ENCODE results near the gene WBP1.
"Not testable (repeated sequence)": the region's sequence is repeated elsewhere in the genome, so short reads cannot be mapped to it uniquely, and the experiment has no call there.

The WBP1 gene

DNA sequence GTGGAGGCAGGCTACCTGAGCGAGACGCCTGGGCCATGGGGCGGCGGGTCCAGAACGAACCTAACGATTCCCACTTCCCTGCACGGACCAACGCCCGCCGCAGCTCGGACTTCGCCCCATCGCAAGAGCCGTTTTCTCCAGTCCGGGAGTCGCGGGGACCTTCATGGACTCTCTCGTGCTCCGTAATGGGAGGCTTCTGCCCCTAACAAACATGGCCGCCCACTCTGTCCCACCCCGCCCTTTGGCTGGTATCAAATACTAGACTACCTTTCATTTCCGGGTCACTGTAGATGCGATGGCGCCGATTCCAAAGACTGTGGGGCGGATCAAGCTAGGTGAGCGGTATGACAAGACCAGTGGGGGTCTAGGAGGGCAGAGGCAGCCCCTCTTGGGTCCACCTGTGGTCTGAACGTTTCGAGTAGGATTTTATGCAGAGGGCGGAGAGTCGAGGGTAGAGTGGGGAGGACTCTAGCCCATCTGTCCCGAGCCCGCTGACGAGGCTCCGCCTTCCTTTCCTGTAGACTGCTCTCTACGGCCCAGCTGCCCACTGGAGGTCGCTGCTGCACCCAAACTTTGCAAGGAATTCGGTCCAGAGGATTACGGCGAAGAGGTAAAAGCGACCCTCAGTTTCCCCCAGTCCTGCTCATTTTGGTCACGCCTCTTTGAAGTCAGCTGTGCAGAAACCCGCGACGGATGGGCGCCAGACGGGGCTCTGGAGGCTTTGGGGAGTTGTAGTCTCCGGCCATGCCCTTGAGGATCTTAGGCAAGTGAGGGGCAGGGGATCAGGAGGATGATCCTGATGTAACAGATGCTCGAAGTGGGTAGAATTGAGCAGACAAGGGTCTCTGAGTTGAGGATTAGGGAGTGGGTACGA lies 24.8 kb downstream of the WBP1 start, which contains the start of the genes CCDC142 and TTC31:
CCDC142 (minus strand) TSS at position 198 of the 874 bp plus-strand sequence; CDS start at position 37, 161 bp downstream.
TTC31 (plus strand) TSS at position 281 of the 874 bp plus-strand sequence; CDS start at position 296, 15 bp downstream.
- DNase-seq: peak; percentile 84 to 99 (median 99)

- DNase-seq: not testable (repeated sequence)
Observed at GRCh38 chr2:74483675-74484164, 25.5 kb downstream of the WBP1 start.

- DNase-seq: no peak
Observed at GRCh38 chr2:74486141-74486540, 27.9 kb downstream of the WBP1 start.

DNA sequence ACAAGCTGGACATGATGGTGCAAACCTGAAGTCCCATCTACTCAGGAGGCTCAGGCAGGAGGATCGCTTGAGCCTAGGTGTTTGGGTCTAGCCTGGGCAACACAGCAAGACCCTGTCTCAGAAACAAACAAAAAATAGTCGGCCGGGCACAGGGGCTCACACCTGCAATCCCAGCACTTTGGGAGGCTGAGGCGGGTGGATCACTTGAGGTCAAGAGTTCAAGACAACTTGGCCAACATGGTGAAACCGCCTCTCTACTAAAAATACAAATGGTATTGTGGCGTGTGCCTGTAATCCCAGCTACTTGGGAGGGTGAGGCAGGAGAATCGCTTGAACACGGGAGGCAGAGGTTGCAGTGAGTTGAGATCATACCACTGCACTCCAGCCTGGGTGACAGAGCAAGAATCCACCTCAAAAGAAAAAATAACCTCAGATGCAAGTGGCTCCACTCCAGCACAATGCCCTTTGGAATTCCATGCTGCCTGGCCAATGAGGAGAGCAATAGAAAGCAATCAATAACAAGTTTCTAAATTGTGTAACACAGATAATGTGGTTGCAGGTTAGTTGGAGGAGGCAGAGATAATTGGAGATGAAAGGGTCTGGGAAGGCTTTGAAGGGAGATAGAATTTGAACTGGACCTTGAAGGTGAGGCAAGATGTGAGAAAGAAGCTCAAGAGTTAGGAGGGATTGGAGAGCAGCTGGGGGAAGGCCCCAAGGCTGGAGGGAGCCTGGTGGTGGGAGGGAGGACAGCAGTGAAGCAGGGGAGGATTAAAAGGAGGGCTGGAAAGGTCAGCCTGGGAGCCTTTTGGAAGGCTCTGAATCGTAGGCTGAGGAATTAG lies 30.6 kb downstream of the WBP1 start:
- no peak for DNase-seq

- no peak for DNase-seq
Observed at GRCh38 chr2:74489906-74490305, 31.7 kb downstream of the WBP1 start.

DNA sequence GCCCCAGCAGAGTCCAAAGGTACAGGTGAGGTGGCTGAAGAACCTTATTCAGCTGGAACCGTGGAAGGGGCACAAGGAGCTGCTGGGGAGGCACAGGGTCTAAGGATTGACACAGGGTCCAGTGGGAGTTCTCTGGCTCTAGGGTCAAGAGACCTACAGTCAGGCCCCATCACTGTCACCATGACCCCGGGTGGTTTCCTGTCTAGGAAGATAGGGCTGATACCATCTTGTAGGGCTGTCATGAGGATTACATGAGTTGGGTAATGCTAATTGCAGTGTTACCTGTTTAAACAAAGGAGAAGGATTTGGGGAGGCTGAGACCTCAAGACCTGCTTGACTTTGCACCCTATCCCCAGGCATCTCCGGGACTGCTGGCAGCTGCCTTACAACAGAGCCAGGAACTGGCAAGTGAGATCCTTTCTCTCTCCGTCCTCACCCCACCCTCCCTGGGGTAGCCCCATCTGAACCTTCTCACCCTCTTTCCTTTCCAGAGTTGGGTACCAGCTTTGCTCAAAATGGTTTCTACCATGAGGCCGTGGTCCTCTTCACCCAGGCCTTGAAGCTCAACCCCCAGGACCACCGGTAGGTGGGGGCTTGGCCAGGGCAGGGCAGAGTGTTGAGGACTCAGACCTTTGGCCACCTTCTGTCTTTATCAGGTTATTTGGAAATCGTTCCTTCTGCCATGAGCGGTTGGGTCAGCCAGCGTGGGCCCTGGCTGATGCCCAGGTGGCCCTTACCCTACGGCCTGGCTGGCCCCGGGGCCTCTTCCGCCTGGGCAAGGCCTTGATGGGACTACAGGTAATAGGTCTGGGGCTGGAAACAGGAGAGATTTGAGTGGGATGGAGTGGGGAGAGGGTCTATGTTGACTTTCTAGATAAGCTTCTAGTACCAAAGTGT lies 33.7 kb downstream of the WBP1 start:
- DNase-seq: no peak

DNA sequence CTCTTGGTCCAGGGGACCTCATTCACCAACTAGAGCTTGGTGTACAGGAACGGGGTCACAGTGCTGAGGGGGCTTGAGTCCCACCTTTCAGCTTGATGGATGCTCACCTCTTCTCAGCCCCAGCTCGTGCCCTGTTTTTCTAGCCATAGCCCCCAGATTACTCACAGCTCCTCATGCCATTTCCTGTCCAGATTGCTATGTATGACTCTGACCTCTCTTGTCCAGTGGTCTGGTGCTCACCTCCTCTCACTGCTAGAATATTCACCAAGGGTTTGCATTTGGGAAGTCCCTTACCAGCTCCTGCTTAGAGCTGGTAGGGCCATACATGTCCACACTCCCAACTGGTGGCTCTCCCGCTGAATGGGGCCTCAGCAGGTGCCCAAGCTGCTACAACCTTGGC lies 35.3 kb downstream of the WBP1 start:
- DNase-seq: no peak

- no peak for DNase-seq
Observed at GRCh38 chr2:74495440-74495839, 37.2 kb downstream of the WBP1 start.

DNA sequence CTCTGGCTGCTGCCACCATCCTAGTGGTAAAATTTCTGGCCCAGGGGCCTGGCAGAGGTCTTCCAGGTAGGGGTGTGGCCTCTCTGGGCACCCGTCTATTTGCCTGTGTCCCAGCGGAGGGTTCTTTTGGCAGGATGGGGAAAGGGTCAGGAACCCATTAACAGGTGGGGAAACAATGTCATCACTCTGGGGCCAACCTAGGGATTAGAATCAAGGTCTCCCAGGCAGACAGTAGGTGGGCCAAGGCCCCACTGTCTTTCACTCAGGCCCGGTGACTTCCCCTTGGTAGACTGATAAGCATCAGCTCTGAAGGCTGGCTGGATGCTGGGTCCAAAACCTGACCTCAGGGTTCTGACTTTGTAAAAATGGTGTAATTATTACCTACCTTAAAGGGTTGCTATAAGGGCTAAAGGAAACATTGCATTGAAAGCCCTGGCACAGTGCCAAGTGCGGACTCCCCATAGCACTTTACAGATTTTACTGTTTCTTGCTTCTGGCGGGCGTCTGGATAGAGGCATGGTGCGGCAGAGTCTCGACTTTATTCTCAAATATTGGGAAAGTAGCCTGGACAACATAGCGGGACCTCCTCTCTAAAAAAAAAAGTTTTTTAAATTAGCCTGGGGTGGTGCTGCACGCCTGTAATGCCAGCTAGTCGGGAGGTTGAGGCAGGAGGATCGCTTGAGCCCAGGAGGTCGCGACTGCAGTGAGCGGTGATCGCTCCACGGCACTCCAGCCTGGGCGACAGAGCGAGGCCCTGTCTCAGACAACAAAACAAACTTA lies 38.9 kb downstream of the WBP1 start:
- peak in 2 of 3 experiments; percentile 50 to 56 for DNase-seq

- DNase-seq: peak in 2 of 3 experiments; percentile 79 to 81
Observed at GRCh38 chr2:74497777-74498499, 39.7 kb downstream of the WBP1 start.

DNA sequence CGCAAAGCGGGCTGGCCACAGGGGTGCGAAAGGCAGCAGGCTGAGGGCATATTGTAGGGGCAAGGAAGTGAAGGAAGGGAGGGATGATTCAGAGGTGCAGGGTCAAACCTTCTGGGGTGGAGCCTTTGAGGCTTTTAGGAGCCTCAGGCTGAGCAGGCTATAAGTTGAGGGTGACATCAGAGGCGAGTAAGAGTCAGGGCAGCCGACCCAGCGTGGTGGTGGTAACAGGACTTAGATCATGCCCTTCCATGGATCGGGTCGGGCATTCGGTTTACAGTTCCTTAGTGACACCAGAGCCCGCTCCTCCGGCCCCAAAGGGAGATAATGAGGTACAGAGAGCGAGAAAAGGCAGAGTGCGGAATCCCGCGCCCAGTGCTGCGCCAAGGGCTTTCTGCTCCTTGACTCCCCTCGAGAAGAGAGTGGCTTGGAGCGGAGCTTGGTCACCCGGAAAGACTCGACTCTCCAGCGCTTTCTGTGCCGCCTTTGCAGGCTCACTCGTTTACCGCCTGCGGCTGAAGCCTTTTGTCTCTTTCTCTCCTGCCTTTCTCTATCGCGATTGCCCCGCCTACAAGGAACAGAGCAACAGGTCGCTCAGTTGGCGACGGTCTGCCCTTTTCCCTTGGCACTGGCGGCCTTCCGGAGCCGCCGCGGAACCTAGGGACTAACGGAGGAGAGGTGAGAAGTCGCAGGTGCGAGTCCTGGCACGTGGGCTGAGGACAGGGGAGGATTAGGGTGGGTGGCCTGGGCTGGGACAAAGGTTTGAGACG lies 40.4 kb downstream of the WBP1 start:
- DNase-seq: peak in 1 of 3 experiments; percentile 49

DNA sequence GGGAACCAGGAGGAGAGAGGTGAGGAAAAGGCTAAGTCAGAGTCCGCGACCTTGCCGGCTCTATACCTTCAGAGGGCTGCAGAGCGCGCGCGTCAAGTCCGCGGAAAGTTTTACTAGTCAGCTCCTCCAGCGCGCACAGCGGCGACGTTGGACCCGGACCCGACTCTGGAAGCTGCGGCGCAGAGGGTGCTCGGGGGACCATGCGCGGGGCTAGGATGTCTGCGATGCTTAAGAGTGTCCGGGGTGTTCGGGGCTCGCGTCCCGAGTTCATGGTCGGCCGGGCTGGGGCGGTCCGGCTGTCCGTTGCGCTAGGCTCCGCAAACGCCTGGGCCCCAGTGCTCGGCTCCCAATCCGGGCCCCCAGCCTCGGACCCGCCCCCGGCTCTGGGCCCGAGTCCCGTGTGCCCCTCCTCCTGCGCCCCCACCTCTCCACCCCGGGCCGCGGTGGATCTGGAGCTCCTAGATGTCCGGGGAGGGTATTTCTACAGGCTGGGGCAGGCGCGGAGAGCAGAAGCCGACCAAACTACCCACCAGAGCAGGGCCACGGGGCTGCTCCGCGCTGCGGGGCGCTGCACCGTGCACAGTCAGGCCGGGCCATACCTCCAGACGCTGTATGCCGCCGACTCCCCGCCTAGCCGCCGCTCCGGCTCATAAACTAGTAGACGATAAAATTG lies 41.2 kb downstream of the WBP1 start, which contains the start of gene LBX2:
LBX2 (minus strand) TSS at position 337 of the 673 bp plus-strand sequence; CDS start at position 271, 66 bp downstream.
- DNase-seq: no peak

DNA sequence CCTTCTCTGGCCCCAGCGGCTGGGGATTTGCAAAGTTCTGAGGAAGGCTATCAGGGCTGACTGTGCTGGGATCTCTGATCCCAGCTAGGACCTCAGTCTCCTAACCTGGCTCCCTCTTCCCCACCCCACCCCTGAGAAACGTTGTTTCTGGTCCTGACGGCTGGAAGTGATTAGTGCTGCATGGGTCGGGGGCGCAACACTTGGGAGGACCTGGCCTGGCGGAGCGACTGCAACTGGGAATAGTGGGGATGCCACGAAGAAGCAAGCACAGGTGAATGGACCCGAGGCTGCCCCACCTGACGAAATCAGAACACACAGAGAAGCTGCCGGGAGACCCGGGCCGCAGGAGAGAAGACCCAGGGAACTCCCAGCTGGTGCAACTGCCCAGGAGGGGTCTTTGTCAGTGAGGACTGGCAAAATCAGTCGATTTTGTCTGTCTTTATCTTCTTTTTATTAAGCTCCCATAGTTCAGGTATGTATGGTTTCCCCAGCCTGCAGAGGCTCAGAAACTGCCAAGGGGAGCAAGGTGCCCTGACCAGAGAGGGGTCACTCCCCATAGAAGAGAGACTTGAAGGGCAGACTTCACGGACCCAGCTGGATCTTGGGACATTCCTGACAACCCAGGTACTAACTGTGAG lies 41.8 kb downstream of the WBP1 start:
- DNase-seq: no peak

DNA sequence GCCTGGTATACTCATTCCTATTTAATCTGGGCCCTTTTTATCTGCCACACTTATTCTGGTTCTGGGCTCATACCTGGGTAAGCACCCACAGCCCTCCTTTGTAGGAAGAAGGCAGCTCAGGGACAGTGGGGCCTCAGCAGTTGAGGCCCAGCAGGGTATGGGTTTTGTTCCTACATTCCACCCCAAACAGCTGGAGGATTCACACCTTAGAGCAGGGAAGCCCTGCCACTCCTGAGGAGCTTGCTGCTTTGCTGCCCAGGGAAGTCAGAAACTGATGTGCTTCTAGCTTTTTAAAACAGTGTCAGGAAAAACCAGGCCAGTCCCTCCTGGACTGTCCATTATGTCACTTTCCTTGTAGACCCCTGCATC lies 42.3 kb downstream of the WBP1 start:
- DNase-seq: no peak

DNA sequence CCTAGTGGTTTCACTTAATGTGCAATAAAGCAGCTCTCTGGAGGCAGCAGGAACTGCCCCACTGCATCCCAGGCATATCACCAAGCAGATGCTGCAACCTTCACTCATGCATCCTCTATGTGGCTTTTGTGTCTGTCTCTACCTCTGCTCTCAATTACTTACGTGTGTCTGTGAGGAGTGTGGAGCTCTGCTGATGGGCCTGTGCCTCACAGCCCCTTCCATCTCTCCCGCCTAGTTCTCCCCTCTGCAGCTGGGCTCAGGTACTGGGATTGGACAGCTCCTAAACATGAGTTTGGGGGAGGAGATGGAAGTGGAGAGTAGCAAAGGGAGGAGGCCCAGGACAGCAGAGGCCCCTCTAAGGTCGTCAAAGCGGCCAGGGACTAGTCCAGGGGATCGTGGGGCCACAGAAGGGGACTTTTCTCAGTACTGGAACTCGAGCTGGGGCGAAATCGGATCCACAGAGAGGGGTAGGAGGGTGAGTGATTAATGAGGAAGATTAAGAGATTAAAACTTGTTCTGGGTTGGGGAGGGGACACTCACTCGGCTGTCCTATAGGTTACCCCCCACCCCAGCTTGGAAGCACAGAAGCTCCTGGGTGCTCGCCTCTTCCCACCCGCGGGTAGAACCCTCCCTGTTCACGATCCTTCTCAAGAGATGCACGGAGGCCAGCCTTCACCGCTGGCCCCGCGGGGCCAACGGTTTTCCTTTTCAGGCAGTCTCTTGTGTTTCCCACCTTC lies 43.3 kb downstream of the WBP1 start:
- no peak for DNase-seq

DNA sequence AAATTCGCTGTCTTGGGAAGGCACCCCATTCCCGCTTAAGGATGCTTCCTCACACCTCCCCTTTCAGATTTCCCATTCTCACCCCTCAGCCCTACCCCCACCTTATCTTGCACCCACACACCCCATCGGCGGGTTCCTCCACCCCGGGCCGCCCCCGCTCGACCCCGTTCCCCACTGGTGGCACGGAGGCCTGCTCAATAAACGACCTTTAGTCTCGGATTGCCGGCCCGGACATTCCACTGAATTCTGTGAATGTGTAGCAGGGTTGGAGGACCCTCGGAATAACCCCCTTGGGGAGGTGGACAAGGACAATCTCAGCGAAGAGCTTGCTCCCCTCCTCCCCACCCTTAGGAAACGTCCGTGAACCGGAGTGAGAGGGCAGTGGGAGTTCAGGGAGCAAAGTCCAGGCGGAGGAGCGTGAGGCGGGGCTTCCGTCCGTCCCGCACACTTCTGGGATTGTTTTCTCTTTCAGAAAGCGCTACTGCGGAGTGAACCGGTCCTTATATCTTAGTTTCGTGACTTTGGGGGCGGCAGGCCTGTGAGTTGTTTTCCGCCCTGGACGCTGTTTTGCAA lies 44.0 kb downstream of the WBP1 start:
- DNase-seq: no peak

GRCh38 chr2:74502720-74503505 lies 44.7 kb downstream of the WBP1 start:
- DNase-seq: no peak
